GM12878 (cell line): Measurements from ENCODE around the gene ELK4.

Experiments
- CBX5 ChIP-seq: sonication (generic); IDR thresholded peaks from 2 replicates; pipeline ENCODE4 v1.6.1; 2016; ENCODE audit warnings: low read depth, moderate library complexity, mild to moderate bottlenecking, inconsistent platforms
- SIN3A ChIP-seq: IDR thresholded peaks from 2 replicates; pipeline ENCODE4 v1.6.1; 2012; ENCODE audit warnings: low read depth, low read length, improper control_type of control experiment
- ZNF217 ChIP-seq: fragments of 450-650 bp; IDR thresholded peaks from 2 replicates; pipeline ENCODE4 v1.6.1; 2017; ENCODE audit warnings: antibody characterized with exemption, mild to moderate bottlenecking
- TF ChIP-seq, protein P1 (sequence below): fragments of 450-650 bp; IDR thresholded peaks from 2 replicates; pipeline ENCODE4 v1.6.1; 2017; ENCODE audit warnings: antibody characterized with exemption, mild to moderate bottlenecking, moderate library complexity
- TF ChIP-seq, protein P2 (sequence below): fragments of 450-650 bp; IDR thresholded peaks from 2 replicates; pipeline ENCODE4 v1.6.1; 2016; ENCODE audit warnings: mild to moderate bottlenecking
- TF ChIP-seq, protein P3 (sequence below), 3 experiments: IDR thresholded peaks in 2 of 3; conservative IDR thresholded peaks in 1 of 3; 2 replicates each; pipeline ENCODE4 v1.5.1; 2011; ENCODE audit warnings: low read depth in 3 of 3, low read length in 3 of 3, mild to moderate bottlenecking in 3 of 3, control low read depth in 2 of 3, moderate library complexity in 2 of 3, inconsistent platforms in 1 of 3, mixed read lengths in 1 of 3; ENCODE audit not compliant: control insufficient read depth in 2 of 3, insufficient read depth in 1 of 3; ENCODE audit errors: extremely low read depth in 1 of 3

DNA sequence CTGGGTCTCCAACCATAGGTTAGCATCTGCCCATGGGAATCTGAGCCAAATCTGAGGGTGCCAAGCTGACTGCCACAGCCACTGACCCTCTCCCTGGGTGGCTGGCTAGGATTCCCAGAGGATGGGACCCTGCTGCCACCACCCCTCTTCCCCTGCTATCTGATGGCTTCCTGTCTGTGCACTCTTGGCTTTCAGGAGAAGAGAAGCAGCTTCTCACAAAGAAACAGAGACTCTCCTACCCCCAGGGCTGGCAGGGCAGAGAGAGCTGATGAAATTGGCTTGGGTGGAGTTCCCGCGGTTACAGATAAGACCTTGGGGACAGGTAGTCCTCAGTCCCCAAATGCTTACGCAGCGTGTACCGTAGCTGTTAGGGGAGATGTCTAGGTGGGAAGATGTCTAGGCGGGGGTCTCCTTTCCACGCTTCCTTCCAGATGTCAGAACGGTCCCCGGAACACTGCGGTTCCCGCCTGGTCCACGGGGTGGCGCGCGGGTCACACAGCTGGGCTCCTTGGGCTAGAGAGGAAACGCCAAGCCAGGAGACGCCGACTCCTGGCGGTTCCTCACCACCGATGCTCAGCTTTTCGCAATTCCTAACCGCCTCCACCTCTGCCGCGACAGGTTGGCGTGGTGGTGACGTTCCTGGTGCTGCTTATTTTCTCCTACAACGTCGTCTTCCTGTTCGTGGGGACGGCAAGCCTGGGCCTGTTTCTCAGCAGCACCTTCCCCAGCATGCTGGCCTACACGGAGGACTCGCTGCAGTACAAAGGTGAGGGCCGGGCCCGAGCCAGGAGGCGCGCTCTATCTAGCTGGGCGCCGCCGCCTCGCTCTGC lies 40.1 kb downstream of the ELK4 start:
- TF ChIP-seq, protein P1, sequence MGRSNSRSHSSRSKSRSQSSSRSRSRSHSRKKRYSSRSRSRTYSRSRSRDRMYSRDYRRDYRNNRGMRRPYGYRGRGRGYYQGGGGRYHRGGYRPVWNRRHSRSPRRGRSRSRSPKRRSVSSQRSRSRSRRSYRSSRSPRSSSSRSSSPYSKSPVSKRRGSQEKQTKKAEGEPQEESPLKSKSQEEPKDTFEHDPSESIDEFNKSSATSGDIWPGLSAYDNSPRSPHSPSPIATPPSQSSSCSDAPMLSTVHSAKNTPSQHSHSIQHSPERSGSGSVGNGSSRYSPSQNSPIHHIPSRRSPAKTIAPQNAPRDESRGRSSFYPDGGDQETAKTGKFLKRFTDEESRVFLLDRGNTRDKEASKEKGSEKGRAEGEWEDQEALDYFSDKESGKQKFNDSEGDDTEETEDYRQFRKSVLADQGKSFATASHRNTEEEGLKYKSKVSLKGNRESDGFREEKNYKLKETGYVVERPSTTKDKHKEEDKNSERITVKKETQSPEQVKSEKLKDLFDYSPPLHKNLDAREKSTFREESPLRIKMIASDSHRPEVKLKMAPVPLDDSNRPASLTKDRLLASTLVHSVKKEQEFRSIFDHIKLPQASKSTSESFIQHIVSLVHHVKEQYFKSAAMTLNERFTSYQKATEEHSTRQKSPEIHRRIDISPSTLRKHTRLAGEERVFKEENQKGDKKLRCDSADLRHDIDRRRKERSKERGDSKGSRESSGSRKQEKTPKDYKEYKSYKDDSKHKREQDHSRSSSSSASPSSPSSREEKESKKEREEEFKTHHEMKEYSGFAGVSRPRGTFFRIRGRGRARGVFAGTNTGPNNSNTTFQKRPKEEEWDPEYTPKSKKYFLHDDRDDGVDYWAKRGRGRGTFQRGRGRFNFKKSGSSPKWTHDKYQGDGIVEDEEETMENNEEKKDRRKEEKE, result no peak
- TF ChIP-seq ZNF217, result no peak
- peak; percentile 42; the same call in 1 of the 2 replicates for TF ChIP-seq SIN3A
- TF ChIP-seq, protein P2, sequence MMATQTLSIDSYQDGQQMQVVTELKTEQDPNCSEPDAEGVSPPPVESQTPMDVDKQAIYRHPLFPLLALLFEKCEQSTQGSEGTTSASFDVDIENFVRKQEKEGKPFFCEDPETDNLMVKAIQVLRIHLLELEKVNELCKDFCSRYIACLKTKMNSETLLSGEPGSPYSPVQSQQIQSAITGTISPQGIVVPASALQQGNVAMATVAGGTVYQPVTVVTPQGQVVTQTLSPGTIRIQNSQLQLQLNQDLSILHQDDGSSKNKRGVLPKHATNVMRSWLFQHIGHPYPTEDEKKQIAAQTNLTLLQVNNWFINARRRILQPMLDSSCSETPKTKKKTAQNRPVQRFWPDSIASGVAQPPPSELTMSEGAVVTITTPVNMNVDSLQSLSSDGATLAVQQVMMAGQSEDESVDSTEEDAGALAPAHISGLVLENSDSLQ, result peak; percentile 50
- TF ChIP-seq, protein P3, sequence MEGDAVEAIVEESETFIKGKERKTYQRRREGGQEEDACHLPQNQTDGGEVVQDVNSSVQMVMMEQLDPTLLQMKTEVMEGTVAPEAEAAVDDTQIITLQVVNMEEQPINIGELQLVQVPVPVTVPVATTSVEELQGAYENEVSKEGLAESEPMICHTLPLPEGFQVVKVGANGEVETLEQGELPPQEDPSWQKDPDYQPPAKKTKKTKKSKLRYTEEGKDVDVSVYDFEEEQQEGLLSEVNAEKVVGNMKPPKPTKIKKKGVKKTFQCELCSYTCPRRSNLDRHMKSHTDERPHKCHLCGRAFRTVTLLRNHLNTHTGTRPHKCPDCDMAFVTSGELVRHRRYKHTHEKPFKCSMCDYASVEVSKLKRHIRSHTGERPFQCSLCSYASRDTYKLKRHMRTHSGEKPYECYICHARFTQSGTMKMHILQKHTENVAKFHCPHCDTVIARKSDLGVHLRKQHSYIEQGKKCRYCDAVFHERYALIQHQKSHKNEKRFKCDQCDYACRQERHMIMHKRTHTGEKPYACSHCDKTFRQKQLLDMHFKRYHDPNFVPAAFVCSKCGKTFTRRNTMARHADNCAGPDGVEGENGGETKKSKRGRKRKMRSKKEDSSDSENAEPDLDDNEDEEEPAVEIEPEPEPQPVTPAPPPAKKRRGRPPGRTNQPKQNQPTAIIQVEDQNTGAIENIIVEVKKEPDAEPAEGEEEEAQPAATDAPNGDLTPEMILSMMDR (IDR thresholded peaks at IDR 0.05 in 2 of 3, conservative IDR thresholded peaks at IDR 0.05 in 1 of 3; ENCODE audit: control insufficient read depth in 2 of 3, extremely low read depth in 1 of 3, insufficient read depth in 1 of 3, low read depth in 3 of 3, low read length in 3 of 3), result peak; percentile 98 to 99 (median 99); a peak in 5 of 6 replicates
- TF ChIP-seq CBX5, result peak; percentile 70; the same call in 1 of the 2 replicates
